ENCODE results near the gene ZFPM1.

Gene ZFPM1

GRCh38 chr16:88577166-88577565 is 124.1 kb downstream of the ZFPM1 start:
- DNase-seq: no peak

GRCh38 chr16:88578446-88579313 is 125.6 kb downstream of the ZFPM1 start:
- DNase-seq: no peak

DNA sequence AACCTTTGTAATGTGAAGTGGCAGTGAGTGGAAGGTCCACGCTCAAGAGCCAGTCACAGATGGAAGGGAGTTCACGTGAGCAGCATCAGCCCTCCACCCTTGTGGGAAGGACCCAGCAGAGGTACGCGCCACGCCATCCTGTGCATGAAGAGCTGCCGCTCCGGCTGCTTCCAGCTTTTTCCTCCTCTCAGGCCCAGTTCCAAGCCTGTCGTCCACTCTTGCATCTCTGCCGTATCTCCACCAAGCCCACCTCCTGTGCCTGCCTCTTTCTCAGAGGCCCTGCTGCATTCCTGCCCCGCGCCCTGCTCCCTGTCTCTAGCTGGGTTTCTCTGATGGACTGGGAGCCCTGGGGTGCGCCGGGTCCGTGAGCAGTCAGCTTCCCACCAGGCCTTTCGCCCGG is 127.3 kb downstream of the ZFPM1 start:
- DNase-seq: no peak

DNA sequence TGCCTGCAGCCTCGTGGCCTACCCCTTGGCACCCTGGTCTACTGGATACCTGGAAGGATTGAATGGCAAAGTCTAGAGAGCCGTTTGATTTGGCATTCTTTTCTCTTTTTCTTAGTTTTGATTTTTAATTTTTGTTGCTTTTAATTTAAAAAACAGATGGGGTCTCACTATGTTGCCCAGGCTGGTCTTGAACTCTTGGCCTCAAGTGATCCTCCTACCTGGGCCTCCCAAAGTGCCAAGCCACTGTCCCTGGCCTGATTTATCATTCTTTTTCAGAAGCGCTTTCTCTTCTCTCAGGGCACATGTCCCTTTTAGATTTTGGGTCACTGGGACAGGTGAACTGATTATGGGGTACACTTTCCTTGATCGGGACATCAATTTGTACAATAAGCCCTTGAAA is 128.0 kb downstream of the ZFPM1 start:
- DNase-seq: no peak

DNA sequence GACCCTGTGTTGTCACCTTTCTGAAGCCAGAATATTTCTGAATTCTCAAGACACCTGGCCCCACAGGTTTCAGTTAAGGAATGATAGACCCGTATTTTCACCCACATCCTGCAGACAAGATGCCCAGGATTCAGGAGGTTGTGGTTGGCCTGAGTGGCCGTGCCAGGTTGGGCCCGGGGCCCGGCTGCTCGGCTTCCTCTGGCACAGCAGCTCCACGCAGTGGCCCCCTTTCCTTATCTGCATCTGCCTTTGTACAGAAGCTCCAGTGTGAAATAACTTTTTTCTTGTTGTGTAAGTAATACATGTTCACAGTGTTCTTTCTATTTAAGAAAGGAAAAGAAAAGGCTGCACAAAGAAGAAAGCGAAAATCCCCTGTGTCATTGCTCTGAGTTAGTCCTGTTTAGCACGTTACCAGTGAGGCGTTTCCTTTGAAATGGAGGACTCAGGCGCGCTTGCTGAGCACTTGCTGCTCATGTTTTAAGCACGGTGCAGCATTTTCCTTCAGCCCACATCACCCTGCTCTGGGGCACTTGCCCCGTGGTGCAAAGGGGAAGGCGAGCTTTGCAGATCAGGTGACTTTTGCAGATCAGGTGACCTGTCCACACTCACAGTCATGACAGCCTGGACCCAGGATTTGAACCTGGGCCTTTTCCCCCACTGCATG is 130.0 kb downstream of the ZFPM1 start:
- DNase-seq: no peak

- no peak for DNase-seq
These were observed 131.6 kb downstream of the ZFPM1 start for GRCh38 chr16:88584676-88585075.

DNA sequence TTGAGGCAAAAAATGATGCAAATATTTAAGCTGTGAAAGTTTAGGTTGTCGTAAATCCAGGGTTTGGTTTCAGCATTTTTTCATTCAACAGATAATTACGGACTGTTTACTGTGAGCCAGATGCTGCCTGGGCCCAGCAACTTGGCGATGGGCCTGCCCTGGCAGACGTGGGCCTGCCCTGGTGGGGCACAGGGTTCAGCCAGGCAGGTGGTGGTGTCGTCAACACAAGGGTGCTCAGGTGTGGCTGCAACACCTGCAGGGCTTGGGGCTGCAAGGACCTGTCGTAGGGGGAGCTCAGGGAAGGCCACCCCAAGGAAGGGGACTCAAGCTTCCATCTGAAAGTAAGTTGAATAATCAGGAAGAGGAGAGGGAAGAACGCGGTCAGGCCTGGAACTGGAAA is 132.2 kb downstream of the ZFPM1 start:
- DNase-seq: no peak

DNA sequence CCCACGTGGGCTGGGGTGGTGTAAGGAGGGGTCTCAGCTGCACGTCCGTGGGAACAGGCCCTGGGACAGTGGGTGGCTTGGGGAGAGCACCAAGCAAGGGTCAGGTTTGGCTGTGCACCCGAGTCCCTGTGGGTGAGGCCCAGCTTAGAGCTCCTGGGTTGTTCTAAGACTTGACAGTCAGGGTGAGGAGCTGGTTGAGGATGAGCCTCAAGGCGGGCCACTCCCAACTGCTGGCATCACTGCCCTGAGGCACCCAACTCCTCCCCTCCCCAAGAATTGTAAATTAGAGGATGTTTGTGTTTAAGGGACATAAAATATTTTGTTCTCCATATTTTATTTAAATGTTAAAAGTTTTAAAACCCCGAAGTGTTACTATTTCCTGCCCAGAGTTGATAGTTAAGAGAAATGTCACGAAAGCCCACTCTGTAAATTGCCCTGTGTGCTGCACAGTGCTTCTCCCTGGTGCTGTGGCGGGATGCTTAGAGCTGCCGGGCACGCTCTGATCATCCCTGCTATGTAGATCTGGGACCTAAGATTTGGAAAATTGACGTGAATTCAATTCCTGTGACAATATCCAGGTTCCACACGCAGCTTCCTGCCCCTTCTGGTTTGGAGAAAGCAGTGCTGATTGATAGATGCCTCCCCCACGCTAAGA is 133.0 kb downstream of the ZFPM1 start:
- no peak for DNase-seq

Data from CD4-positive, alpha-beta T cell treated with Interleukin-4 for 4 hours (primary cell).